Ascending aorta (tissue), 2 donors: ENCODE results near the gene PDIA5. TPM values are rescaled to one million over a fixed set of nuclear protein-coding genes. Genes with fewer than 3 reads are reported as not detected.
A peak's percentile ranks its signal among the peaks of the same experiment; 100 is the strongest.

Experiments used
- DNase-seq, 2 donors: peaks; one replicate each; pipeline ENCODE4 v3.0.0-alpha.2; 2019; ENCODE audit warnings: low spot score in 2 of 2
- H3K27ac ChIP-seq, 2 donors: fragments of 200-600 bp; sonication (generic); one replicate each; pipeline ENCODE4 v1.5.1; 2016 to 2017; ENCODE audit warnings: mild to moderate bottlenecking in 1 of 2
- H3K27me3 ChIP-seq: fragments of 200-600 bp; sonication (generic); one replicate; pipeline ENCODE4 v1.5.1; 2017
- H3K36me3 ChIP-seq, 2 donors: fragments of 200-600 bp; sonication (generic); one replicate each; pipeline ENCODE4 v1.5.1; 2016
- H3K4me1 ChIP-seq, 2 donors: fragments of 200-600 bp; sonication (generic); one replicate each; pipeline ENCODE4 v1.5.1; 2016 to 2017; ENCODE audit warnings: mild to moderate bottlenecking in 1 of 2
- H3K4me3 ChIP-seq, 2 donors: fragments of 200-600 bp; sonication (generic); one replicate each; pipeline ENCODE4 v1.5.1; 2016 to 2017; ENCODE audit warnings: mild to moderate bottlenecking in 1 of 2
- H3K9me3 ChIP-seq, 2 donors: fragments of 200-600 bp; sonication (generic); one replicate each; pipeline ENCODE4 v1.5.1; 2016
- intact Hi-C: fragments of 100-400 bp; cut with DNase I; formaldehyde crosslinking; loops from one replicate; pipeline ENCODE4 v1.15.1; 2023
- total RNA-seq: library from RNA; depleted of rRNA; stranded (reverse); fragments of >200 nt; gene quantifications from one replicate; pipeline ENCODE4 v1.1.0, GENCODE V29; 2016
- TF ChIP-seq, protein P1 (sequence below), 3 experiments: fragments of 200-600 bp in 2 of 3; fragments of 450-650 bp in 1 of 3; sonication (generic) in 2 of 3; IDR thresholded peaks; one replicate each; pipeline ENCODE4 v1.5.1; 2016 to 2019; ENCODE audit warnings: antibody characterized with exemption in 3 of 3, mild to moderate bottlenecking in 1 of 3, moderate library complexity in 1 of 3

PDIA5 gene
- total RNA-seq, 1 donor from 2014 or later = 21.3 TPM

DNA sequence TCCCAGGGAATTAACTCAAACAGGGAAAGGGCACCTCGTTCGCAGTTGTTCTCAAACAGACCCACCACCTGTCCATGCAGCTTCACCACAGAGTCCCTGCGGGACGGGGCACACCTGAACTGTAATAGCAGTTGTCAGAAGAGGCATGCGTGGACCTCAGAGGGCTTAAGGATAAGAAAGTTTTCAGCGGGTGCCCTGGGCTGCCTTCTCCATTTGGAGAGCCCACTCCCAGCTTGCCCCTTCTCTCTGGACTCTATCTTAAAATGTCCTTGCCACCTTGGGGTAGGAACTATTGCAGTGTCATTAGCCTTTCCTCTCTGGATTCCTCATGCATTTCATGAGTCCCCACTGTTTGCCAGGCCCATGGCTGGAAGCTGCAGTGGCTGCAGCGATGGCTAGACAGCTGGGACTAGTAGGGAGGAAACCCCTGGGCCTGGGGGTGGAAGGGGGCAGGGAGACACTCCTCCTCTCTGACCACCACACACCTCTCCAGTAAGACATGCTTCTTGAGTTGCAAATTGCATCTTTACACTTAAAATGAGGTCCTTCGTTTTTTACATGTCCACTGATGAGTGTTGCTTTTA lies 33.5 kb downstream of the PDIA5 start:
- H3K4me1 ChIP-seq = peaks cover 0 to 23% of the 10 kb centered on the region in 2 donors
- H3K4me3 ChIP-seq = no peak overlapping the region
- peaks cover 15 to 32% of the 10 kb centered on the region in 2 donors for H3K36me3 ChIP-seq
- H3K9me3 ChIP-seq = no peaks in the 10 kb centered on the region
- DNase-seq = no peak
- no peak overlapping the region for H3K27ac ChIP-seq
- H3K27me3 ChIP-seq = no peaks in the 10 kb centered on the region
- TF ChIP-seq, protein P1, sequence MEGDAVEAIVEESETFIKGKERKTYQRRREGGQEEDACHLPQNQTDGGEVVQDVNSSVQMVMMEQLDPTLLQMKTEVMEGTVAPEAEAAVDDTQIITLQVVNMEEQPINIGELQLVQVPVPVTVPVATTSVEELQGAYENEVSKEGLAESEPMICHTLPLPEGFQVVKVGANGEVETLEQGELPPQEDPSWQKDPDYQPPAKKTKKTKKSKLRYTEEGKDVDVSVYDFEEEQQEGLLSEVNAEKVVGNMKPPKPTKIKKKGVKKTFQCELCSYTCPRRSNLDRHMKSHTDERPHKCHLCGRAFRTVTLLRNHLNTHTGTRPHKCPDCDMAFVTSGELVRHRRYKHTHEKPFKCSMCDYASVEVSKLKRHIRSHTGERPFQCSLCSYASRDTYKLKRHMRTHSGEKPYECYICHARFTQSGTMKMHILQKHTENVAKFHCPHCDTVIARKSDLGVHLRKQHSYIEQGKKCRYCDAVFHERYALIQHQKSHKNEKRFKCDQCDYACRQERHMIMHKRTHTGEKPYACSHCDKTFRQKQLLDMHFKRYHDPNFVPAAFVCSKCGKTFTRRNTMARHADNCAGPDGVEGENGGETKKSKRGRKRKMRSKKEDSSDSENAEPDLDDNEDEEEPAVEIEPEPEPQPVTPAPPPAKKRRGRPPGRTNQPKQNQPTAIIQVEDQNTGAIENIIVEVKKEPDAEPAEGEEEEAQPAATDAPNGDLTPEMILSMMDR (IDR thresholded peaks at IDR 0.05) = no peak
- intact Hi-C loops = no loop called here

DNA sequence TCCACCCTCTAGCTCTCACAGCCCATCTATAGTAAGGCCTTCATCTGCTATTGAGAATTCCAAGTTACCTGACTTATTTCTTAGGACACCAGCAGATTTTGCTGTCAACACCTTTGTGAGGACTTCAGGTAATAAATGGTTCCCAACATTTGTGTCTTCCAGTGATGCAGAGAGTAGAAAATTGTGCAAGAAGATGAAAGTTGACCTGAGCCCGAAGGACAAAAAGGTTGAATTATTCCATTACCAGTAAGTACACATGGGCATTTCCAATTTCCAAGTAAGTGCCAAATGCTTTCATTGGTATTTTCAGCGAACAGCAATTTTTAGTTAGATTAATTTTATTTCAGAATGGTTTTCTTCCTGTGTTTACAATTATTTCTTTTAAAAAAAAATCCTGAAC lies 35.4 kb downstream of the PDIA5 start:
- Histone ChIP-seq H3K4me3 (no peak overlapping the region), H3K36me3 (peaks cover 23 to 44% of the 10 kb centered on the region in 2 donors), H3K9me3 (no peaks in the 10 kb centered on the region), H3K27me3 (no peaks in the 10 kb centered on the region), H3K27ac (no peak overlapping the region), H3K4me1 (peaks cover 0 to 11% of the 10 kb centered on the region in 2 donors)
- no peak for DNase-seq
- TF ChIP-seq, protein P1 (IDR thresholded peaks at IDR 0.05) = no peak
- intact Hi-C loops = no loop called here

DNA sequence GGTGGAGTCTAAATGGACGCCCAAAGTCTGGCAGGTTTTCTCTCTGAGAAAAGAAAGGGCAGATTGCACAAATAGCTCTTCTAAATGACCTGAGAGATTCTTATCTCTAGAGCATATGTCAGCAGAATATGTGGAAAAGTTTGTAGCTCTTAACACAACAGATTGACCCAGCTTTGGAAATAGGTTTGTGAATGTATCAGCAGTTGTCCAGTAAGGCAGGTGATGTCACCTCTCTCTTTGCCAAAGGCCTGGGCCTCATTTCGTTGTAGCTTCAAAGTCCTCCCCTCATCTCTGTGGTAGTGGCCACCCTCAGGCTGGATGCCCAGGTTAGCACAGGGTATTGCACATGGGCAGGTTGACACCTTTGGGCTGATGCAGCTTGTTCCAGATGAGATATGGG lies 36.0 kb downstream of the PDIA5 start:
- H3K36me3 ChIP-seq = peaks cover 28 to 50% of the 10 kb centered on the region in 2 donors
- H3K27ac ChIP-seq = no peak overlapping the region
- no peak for DNase-seq
- intact Hi-C loops = no loop called here
- H3K4me3 ChIP-seq = no peak overlapping the region
- TF ChIP-seq, protein P1 (IDR thresholded peaks at IDR 0.05) = no peak
- H3K9me3 ChIP-seq = no peaks in the 10 kb centered on the region
- H3K27me3 ChIP-seq = no peaks in the 10 kb centered on the region
- peaks cover 0 to 9% of the 10 kb centered on the region in 2 donors for H3K4me1 ChIP-seq

DNA sequence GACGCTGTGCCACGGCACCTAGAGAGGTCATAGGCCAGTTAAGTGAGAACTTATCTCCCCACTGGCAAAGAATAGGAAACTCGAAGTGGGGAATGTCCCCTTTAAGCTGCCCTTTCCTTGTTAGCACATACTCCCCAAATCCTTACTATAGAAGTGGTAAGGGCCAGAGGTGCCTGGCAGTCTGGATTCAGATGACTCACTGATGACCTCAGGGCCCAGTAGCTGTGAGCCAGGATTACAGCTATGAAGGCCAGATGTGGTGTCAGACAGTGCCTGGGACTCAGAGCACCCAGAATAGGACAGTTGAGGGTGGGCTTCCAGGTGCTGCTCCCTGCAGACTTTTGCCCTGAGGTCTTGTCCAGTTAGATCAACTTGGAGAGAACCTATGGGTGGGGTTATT lies 37.7 kb downstream of the PDIA5 start:
- H3K4me3 ChIP-seq = no peak overlapping the region
- no peaks in the 10 kb centered on the region for H3K9me3 ChIP-seq
- peaks cover 28 to 56% of the 10 kb centered on the region in 2 donors for H3K36me3 ChIP-seq
- peak in 1 of 2 donors; percentile 73 for DNase-seq
- H3K27ac ChIP-seq = no peak overlapping the region
- intact Hi-C loops = no loop called here
- H3K27me3 ChIP-seq = no peaks in the 10 kb centered on the region
- no peaks in the 10 kb centered on the region for H3K4me1 ChIP-seq
- TF ChIP-seq, protein P1 (IDR thresholded peaks at IDR 0.05) = no peak

DNA sequence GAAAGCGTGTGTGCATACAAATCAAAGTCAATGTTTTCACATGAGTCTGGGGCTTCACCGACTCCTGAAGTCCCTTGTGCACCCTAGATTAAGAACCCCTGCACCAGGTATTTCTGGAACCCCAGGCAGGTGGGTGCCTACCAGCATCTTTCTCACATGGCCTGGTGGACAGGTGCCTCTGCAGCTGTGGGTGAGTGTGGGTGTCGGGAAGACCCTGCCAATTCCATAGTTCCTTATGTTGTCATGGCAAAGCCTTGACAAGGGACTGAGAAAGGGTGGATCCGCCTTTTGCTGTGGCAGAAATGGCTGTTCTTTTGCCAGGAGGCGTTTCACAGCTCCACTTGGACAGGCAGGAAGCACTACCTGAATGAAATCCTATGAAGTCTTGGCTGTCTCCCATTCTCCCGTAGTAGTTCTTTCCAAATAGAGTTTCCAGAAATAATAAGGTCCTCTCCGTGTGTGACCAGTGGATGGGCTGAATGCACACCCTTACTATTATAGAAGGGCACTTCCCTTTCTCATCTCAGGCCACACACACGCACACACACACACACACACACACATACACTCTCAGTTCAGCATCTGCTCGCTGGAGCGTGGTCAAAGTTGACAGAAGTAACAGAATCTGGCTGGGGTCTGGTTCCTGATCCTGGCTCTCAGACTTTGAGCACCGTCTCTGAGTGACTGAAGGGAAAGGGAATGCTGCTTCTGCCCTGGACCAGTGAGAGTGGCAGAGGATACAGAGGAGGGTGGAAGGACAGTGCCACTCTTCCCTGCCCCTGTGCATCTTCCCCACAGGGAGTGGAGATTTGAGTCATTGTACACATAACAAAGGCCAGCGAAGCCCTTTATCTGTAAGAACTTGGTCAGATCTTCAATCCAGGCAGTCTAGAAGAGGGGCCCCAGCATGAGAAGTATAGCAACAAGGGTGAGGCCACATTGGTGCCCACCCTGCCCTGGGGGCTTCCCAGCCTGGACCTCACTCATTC lies 38.7 kb downstream of the PDIA5 start:
- Histone ChIP-seq H3K4me3 (no peak overlapping the region), H3K9me3 (no peaks in the 10 kb centered on the region), H3K36me3 (peaks cover 32 to 64% of the 10 kb centered on the region in 2 donors), H3K27me3 (no peaks in the 10 kb centered on the region), H3K4me1 (no peaks in the 10 kb centered on the region), H3K27ac (no peak overlapping the region)
- TF ChIP-seq, protein P1 (IDR thresholded peaks at IDR 0.05) = no peak
- intact Hi-C loops = no loop called here
- DNase-seq = no peak
